T-helper 2 cell (primary cell): ENCODE data around the gene TASP1.

Experiments
- DNase-seq, 5 experiments: peaks; one replicate each; pipeline versions ENCODE4 v3.0.0 to v3.0.0-alpha.2; 2012 to 2022

TASP1 gene

DNA sequence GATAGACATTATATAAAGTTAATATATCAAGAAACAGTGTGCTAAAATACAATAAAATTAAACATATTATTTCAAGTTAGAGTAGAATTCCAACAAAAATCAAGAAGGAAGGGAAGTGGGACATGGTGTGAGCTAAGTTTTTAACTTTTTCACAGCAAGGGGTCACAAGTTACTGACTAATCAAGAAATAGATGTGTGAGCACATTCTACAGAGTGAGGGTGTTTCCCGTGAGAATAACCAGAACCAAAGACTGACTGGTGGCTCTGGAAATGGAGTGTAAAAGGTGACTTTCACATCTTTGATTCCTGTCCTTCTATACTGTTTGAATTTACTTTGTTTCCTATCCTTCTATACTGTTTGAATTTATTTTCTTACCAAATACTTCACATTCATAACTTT lies 206.6 kb downstream of the TASP1 start:
- no peak for DNase-seq

DNA sequence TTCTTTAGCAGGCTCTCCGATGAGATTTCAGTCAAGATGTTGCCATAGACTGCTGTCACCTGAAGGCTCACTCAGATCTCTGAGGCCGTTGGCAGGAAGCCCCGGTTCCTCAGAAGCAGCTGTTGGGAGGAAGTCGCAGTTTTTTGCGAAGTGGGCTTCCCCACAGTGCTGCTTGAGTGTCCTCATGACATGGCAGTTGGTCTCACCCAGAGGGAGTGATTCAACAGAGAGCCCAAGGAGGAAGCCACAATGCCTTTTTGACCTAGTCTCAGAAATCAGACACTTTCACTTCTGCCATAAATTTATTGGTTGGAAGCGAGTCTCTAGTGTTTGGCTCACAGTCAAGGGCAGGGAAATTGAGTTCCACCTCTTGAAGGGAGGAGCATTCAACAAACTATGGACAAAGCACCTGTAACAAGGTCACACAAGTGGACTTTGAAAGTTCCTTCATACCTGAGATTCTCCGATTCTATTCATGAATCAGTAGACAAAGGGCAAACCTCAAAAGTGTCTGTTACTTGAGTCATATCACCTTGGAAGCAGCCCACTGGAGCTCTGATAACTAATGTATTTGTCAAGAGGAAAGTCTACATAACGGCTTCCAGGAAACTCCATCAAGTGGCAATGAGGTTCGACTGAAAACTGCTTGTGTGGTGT lies 208.3 kb downstream of the TASP1 start:
- DNase-seq, result peak in 1 of 5 experiments; percentile 66

- DNase-seq, result no peak
Observed at GRCh38 chr20:13428684-13429083, 210.0 kb downstream of the TASP1 start.

- DNase-seq, result no peak
Observed at GRCh38 chr20:13426870-13427269, 211.9 kb downstream of the TASP1 start.

- no peak for DNase-seq
Observed at GRCh38 chr20:13425381-13426135, 213.2 kb downstream of the TASP1 start.

DNA sequence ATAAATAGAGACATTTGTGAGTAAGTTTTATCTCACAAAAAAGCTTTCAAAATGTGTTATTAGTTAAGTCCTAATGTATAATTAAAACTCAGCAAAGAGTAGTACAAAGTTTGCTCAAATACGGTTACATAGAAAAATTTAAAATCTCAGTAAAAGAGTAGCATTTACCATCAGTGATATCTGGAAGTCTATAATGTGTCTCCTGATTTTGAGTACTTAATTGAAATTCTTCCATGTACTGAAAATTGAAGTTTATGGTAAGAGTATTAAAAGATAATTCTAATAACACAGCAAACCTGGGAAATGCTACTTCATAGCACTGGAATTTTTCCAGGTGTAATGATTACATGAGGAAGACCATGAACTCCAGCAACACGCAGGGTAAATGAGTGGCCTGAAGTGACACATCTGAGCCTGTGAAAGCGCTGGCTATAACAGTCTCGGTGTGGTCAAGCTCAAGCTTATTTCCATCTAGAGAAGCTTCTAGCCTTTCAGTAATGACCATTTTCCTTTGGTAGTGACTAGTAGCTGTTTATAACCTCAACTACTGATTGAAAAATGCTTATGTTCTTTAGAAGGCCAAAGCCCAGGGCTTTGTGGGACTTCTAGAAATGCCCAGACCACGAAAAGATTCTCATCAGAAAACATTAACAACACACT lies 214.4 kb downstream of the TASP1 start:
- DNase-seq, result no peak

DNA sequence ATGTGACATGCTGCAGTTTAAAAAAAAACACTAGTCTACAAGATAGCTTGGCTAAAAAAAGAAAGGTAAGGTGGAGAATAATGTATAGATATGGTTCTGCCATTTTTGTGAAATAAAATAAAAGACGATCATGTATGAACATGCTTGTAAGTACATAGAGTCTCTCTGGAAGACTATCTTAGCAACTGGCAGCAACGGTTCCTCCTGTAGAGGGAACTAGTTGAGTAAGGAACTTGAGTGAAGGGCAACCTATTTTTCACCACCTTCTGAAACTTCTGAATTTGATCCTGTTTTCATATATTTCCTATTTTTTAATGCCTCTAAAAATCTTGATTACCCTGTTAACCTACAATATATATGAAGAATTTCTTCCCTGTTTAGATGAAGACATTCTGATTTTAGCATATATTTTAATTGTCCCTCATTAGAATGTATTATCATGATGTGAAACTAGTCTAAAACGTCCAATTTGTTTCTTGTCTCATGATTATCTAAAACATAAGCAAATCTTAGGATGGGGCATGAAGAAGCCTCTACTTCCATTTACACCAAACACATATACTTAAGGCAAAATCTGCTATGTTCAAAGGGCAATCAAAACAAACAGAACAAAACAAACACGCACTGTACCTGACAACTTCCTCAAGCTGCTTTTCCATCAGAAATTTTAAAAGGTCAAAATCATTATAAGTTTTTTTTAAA lies 215.1 kb downstream of the TASP1 start:
- DNase-seq, result no peak

- no peak for DNase-seq
Observed at GRCh38 chr20:13422637-13423036, 216.1 kb downstream of the TASP1 start.

DNA sequence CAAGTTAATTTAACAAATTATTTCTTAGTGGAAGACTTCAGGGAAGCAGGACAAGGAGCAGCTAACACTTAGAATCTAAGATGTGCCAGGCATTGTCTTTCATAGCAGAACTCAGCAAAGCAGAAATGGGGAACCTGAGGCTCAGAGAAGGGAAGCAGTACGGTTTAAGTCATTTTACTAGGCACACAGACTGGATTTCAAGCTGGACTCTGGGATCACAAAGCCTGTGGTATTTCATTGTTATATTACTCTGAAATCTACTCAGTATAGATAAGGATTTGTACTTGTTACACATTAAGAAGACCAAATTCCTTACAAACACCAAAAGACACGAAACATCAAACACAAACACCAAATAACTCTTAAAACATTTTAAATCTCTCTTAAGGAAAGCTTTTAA lies 218.1 kb downstream of the TASP1 start:
- no peak for DNase-seq

- DNase-seq, result no peak
Observed at GRCh38 chr20:13419477-13419876, 219.3 kb downstream of the TASP1 start.

- no peak for DNase-seq
Observed at GRCh38 chr20:13418263-13419229, 220.2 kb downstream of the TASP1 start.

DNA sequence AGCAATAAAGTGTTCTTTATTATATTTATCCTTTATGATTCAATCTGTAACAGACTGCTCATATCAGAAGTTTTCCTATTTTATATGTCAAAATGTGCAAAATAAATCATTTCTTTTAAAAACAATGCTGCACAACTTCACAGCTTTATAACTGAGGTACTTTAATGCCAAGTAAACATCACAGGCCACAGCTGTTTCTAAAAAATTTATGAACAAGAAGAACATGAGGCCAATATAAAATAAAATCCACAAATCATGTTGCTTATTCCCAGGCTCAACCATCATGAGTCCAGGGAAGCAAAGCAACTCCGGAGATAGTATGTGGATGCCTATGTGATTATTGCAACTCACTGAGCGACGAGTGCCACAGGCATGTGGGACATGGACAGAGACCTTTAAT lies 222.2 kb downstream of the TASP1 start:
- DNase-seq, result no peak

DNA sequence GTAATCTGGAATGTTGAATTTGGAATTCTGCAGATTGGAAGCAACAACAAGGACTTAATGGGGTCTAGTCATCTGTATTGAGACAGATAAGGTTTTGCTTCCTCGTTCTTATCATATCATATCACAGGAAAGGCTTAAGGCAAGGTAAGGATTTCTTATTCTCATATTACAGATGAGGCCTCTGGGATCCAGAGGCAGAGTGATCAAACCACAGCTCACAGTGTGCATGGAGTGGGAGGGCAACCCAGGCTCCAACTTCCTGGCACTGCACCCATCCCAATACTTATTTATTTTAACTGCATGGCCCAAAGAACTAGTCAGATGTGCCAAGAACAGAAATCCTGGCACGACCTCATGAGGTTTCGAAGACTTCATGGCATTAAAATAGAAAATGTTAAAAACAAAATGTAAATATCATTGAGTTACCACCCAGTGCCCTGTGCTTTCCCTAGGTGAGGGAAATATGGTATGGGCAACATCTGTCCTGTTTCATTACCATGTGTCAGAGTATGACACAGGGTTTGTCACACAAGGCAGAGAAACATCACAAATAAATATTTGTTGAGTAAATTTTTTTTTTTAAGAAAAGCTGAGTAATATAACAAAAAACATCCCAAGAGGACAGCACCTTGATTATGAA lies 225.8 kb downstream of the TASP1 start:
- DNase-seq, result no peak

- no peak for DNase-seq
Observed at GRCh38 chr20:13404293-13404692, 234.4 kb downstream of the TASP1 start.

DNA sequence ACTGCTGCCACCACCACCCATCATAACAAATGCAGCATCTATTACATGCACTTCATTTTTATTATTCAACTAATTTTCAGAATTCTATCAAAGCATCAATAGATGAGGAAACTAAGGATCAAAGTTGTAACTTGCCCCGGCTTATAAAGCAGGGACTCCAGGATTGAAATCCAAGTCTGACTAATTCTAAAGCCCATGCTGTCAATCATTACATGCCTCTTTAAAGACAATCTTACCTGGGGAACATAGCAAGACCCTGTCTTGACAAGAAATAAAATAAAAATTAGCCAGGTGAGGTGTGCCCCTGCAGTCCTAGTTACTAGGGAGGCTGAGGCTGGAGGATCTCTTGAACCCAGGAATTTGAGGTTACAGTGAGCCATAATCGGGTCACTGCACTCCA lies 235.3 kb downstream of the TASP1 start:
- no peak for DNase-seq

- no peak for DNase-seq
Observed at GRCh38 chr20:13402986-13403385, 235.7 kb downstream of the TASP1 start.

- DNase-seq, result no peak
Observed at GRCh38 chr20:13402171-13402760, 236.5 kb downstream of the TASP1 start.

DNA sequence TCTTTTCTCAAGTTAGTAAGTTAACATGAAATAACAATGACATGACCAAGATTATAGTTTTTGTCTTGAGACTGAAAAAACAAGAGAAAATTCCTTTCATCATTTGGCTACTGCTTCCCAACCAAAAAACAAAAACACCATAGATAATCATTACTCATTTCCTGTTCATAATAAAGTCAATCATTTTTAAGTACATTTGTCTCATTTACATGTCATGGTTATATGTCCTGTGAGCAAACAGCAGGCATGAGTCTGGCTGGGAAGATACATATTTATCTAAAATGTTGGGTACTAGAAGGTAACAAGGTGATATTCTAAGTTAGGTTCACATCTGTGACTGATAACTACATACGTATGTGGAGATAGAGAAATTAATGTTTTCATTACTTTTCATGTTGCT lies 237.1 kb downstream of the TASP1 start:
- DNase-seq, result no peak

DNA sequence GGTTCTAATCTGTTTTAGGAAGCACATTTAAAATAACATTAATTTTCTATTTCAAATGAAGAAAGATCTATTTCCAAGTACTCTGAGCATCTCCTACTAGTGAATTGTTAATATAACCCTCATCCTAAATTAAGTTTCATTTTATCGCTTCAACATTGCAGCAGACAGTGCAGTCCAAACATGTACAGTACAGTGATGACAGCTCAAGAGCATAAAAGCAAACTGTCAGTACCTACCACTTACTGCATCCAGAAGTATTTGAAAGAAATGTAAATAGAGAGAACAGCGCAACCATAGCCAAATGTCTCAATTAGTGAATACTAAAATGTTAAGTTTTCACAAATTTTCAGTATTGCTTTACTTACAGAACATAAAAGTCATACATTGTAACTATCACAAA lies 238.3 kb downstream of the TASP1 start:
- DNase-seq, result no peak

DNA sequence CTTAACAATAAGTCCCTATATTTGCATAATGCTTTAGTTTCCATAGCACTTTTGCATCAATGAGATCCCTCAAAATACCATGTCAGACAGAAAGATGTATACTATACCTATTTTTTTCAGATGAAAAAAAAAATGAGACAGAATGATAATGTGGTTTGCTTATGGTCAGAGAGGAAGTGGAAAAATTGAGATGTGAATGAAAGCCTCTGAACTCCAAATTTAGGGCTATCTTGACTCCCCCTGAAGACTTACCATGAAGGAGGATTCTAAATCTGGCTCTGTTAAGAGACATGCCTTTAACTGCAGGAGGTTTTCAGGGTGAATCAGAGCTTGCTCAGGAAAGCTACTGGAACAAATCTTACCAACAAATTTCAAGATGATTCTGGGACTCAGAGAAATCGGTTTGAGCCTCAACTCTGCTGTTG lies 241.4 kb downstream of the TASP1 start:
- DNase-seq, result no peak

DNA sequence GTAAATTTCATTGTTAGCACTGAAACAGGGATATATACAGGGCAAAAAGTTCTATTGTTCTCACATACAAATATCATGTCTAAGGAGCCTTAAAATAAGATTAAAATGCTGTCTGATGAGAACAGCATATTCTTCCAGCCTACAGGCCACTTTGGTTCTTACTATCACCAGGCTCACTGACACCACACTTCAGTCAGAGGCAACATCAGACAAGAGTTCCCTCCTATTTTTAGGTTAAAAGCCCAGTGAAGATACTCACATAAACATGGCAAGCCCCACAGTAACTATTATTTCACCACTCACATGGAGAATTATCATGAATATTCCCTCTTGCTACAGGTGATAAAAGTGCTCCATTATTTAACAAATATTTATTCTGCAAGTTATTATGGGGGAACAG lies 241.9 kb downstream of the TASP1 start:
- no peak for DNase-seq
